ENCODE data around the gene GMDS.

DNA sequence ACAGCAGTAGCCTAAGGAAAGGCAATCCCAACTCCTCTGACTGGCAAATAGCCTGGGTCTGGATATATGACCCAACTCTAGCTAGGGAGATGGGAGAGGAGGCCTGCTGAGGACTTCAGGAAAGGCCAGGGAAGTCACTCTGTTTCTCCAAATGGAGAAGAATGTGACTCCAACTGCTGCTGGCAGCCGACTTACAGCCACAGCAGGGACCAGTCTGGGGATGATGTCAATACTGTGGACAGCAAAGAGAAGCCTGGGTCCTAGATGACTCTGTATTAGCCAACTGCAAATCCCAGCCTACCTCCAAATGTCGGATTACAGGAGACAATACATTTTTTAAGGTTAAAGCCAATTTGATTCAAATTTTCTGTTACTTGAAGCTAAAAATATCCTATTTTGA is 403.1 kb downstream of the GMDS start:
- TF ChIP-seq, protein P1, sequence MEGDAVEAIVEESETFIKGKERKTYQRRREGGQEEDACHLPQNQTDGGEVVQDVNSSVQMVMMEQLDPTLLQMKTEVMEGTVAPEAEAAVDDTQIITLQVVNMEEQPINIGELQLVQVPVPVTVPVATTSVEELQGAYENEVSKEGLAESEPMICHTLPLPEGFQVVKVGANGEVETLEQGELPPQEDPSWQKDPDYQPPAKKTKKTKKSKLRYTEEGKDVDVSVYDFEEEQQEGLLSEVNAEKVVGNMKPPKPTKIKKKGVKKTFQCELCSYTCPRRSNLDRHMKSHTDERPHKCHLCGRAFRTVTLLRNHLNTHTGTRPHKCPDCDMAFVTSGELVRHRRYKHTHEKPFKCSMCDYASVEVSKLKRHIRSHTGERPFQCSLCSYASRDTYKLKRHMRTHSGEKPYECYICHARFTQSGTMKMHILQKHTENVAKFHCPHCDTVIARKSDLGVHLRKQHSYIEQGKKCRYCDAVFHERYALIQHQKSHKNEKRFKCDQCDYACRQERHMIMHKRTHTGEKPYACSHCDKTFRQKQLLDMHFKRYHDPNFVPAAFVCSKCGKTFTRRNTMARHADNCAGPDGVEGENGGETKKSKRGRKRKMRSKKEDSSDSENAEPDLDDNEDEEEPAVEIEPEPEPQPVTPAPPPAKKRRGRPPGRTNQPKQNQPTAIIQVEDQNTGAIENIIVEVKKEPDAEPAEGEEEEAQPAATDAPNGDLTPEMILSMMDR (IDR thresholded peaks at IDR 0.05; ENCODE audit: control extremely low read depth in 1 of 3, insufficient read depth in 1 of 3, low read depth in 1 of 3, low read length in 3 of 3), result no peak
- no peak for TF ChIP-seq RAD21 (IDR thresholded peaks at IDR 0.05 in 1 of 2, conservative IDR thresholded peaks at IDR 0.05 in 1 of 2; ENCODE audit: low read depth in 2 of 2, low read length in 2 of 2)
- no peak for TF ChIP-seq TBP (IDR thresholded peaks at IDR 0.05; ENCODE audit: low read depth, low read length)
- TF ChIP-seq SIN3A (conservative IDR thresholded peaks at IDR 0.05 in 1 of 2, IDR thresholded peaks at IDR 0.05 in 1 of 2; ENCODE audit: low read depth in 1 of 2, low read length in 2 of 2), result no peak
- no peak for TF ChIP-seq EZH2 (IDR thresholded peaks at IDR 0.05; ENCODE audit: low read depth, low read length, severe bottlenecking)
- no peak for TF ChIP-seq NRF1 (IDR thresholded peaks at IDR 0.05; ENCODE audit: low read depth, low read length)
- no peak for TF ChIP-seq YY1 (IDR thresholded peaks at IDR 0.05; ENCODE audit: low read depth, low read length)
- TF ChIP-seq JUN (IDR thresholded peaks at IDR 0.05; ENCODE audit: low read depth, low read length), result no peak
- no peak for TF ChIP-seq POLR2A (IDR thresholded peaks at IDR 0.05; ENCODE audit: control extremely low read depth in 1 of 2, low read depth in 2 of 2, low read length in 2 of 2)
- no peak for TF ChIP-seq EP300 (IDR thresholded peaks at IDR 0.05; ENCODE audit: borderline replicate concordance in 1 of 2, low read depth in 2 of 2, low read length in 2 of 2)
- no peak for TF ChIP-seq BCL11A (IDR thresholded peaks at IDR 0.05; ENCODE audit: low read depth in 2 of 2, low read length in 2 of 2)
- no peak for TF ChIP-seq ZNF274 (IDR thresholded peaks at IDR 0.05; ENCODE audit: borderline replicate concordance, extremely low read depth, low read length)
- TF ChIP-seq POLR2AphosphoS5 (IDR thresholded peaks at IDR 0.05; ENCODE audit: low read depth, low read length), result no peak
